ENCODE data around the gene FCER1G. TPM values are rescaled to one million over a fixed set of nuclear protein-coding genes. Genes with fewer than 3 reads are reported as not detected.
A peak's percentile ranks its signal among the peaks of the same experiment; 100 is the strongest.

The FCER1G gene
- total and polyA plus RNA-seq, 9 of the 15 experiments (the other 6 are each of a cell fraction or from before 2014, with no cell fraction given), result 0.15 to 0.69 (median 0.31) TPM; not detected in 2

DNA sequence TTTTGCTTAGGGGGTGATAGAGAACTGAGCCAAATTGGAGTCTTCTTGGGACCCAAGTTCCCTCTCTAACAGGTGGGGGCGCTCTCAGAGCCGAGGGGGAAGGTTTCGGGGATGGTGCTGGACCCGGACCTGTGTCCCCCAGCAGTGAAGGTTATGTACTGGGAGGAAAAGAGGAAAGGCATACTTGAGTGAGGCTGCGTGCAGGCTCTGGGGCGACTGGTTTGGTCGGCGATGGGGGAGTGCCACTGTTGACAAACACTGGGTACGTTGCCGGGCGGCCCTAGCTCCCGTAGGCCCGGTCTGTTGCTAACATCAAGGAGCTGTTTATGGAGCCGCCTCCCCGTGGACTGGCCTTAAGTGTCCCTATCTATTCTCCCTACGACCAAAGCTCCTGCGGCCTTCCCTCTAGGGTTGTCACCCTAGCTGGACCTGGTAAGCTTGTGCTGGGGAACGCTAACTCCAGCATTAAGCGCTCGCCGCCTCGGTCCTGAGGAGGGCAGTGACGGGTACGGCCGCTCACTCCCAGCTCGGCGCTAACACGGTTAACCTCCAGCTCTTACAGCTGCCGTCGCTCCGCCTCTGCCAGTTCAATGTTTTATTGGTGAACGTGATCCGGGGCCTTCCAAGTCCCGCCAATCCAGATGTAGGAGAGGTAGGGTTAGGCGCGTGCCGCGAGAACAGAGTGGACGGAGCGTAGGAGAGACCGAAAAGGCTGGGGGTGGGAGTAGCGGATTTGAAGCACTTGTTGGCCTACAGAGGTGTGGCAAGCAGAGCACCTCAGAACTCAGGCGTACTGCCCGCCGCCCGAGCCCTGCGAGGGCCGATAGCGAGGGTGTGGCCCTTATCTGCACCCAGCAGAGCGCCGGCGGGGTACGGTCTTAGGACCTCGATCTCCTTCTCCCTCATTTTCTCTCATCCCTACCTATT is 49.1 kb upstream of the FCER1G start, which contains the start of gene PPOX:
PPOX (plus strand) TSS at position 685 of the 927 bp plus-strand sequence. CDS start 422 bp downstream, outside the sequence.
- Histone ChIP-seq H3K9ac (ENCODE audit: insufficient read depth in 1 of 2, low read depth in 2 of 2, low read length in 2 of 2) (peak within 1 kb of the TSS; percentile 86 to 97), H2AFZ (ENCODE audit: low read depth, low read length) (peak within 1 kb of the TSS; percentile 73), H3K27me3 (ENCODE audit: control insufficient read depth in 2 of 2, insufficient read depth in 2 of 2, low read length in 2 of 2) (no peaks in the 10 kb centered on the region), H3K4me3 (peak within 1 kb of the TSS; percentile 55), H3K4me1 (replicated peaks in 1 of 2; ENCODE audit: control insufficient read depth in 2 of 2, insufficient read depth in 2 of 2, low read length in 2 of 2) (peaks cover 54 to 70% of the 10 kb centered on the region in 2 experiments), H3K36me3 (ENCODE audit: control insufficient read depth, insufficient read depth, low read length) (peaks cover 70% of the 10 kb centered on the region), H3K9me3 (replicated peaks; ENCODE audit: control insufficient read depth, insufficient read depth, low read depth, low read length) (no peaks in the 10 kb centered on the region), H3K9me1 (ENCODE audit: control insufficient read depth, insufficient read depth, low read length) (no peaks in the 10 kb centered on the region), H3K79me2 (ENCODE audit: control insufficient read depth, insufficient read depth, low read length) (peaks cover 57% of the 10 kb centered on the region), H3K27ac (ENCODE audit: extremely low read depth, low read depth, low read length) (peak within 1 kb of the TSS; percentile 83), H4K20me1 (replicated peaks; ENCODE audit: control insufficient read depth, insufficient read depth, low read length) (no peaks in the 10 kb centered on the region), H3K4me2 (ENCODE audit: insufficient read depth, low read length) (peak within 1 kb of the TSS; percentile 95)
- in situ Hi-C loops (cut with MboI) (no loop called here), intact Hi-C loops (cut with micrococcal nuclease) (loop anchor here (1.0 to 5.0 kb wide), 3 partner anchors 11 to 47 kb away; partner anchors contain the start of genes B4GALT3, DEDD, NIT1 and PFDN2)
- FAIRE-seq, result peak; percentile 99
- CTCF ChIA-PET (ENCODE audit: low intra/inter-chr PET ratio), result interaction anchor here (1.0 to 1.3 kb wide), 2 partner anchors 176 to 208 kb away, joined by 4 to 6 read pairs; no protein-coding TSS in a partner anchor
- ATAC-seq, result peak; percentile 93
- POLR2A ChIA-PET, result interaction anchor here (0.5 to 4.7 kb wide), 16 partner anchors 8 to 1403 kb away, joined by 3 to 33 read pairs (median 4); partner anchors contain the start of genes B4GALT3, DEDD, F11R and NDUFS2
- BruUV-seq (replicated peaks), result TSS peak; percentile 79
- peak; percentile 91 to 99 (median 93) for DNase-seq (ENCODE audit: extremely low read depth in 1 of 4, low spot score in 3 of 4)
- 2% methylated on average over 46 of the region's 54 CpGs for WGBS (ENCODE audit: insufficient coverage, low coverage, missing lambda C conversion rate)
- TF ChIP-seq SMARCB1 (IDR thresholded peaks at IDR 0.05; ENCODE audit: insufficient read length, low read depth) (peak; percentile 90), MAFG (tag; conservative IDR thresholded peaks at IDR 0.05) (no peak), HDGF (IDR thresholded peaks at IDR 0.05) (no peak), HMGN3 (IDR thresholded peaks at IDR 0.05; ENCODE audit: borderline replicate concordance, extremely low read depth, insufficient read length, low read depth, low read length) (peak; percentile 100), JUNB (CRISPR knock-in tag; conservative IDR thresholded peaks at IDR 0.05) (no peak), POLR3A (IDR thresholded peaks at IDR 0.05; ENCODE audit: borderline replicate concordance, extremely low read depth, insufficient read depth, insufficient read length) (no peak), NCOR1 (IDR thresholded peaks at IDR 0.05) (peak; percentile 98), CREBBP (IDR thresholded peaks at IDR 0.05; ENCODE audit: low read depth, low read length) (no peak), ZKSCAN3 (CRISPR knock-in tag; IDR thresholded peaks at IDR 0.05) (no peak), NR2F6 (CRISPR knock-in tag; IDR thresholded peaks at IDR 0.05) (no peak)
- TF ChIP-seq, protein P1, sequence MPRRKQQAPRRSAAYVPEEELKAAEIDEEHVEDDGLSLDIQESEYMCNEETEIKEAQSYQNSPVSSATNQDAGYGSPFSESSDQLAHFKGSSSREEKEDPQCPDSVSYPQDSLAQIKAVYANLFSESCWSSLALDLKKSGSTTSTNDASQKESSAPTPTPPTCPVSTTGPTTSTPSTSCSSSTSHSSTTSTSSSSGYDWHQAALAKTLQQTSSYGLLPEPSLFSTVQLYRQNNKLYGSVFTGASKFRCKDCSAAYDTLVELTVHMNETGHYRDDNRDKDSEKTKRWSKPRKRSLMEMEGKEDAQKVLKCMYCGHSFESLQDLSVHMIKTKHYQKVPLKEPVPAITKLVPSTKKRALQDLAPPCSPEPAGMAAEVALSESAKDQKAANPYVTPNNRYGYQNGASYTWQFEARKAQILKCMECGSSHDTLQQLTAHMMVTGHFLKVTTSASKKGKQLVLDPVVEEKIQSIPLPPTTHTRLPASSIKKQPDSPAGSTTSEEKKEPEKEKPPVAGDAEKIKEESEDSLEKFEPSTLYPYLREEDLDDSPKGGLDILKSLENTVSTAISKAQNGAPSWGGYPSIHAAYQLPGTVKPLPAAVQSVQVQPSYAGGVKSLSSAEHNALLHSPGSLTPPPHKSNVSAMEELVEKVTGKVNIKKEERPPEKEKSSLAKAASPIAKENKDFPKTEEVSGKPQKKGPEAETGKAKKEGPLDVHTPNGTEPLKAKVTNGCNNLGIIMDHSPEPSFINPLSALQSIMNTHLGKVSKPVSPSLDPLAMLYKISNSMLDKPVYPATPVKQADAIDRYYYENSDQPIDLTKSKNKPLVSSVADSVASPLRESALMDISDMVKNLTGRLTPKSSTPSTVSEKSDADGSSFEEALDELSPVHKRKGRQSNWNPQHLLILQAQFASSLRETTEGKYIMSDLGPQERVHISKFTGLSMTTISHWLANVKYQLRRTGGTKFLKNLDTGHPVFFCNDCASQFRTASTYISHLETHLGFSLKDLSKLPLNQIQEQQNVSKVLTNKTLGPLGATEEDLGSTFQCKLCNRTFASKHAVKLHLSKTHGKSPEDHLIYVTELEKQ (CRISPR knock-in tag; IDR thresholded peaks at IDR 0.05), result no peak
